CD4-positive, alpha-beta T cell treated with Interleukin-6 for 4 hours (primary cell): ENCODE measurements around the gene PFKFB4.
"Not testable (repeated sequence)": the region's sequence is repeated elsewhere in the genome, so short reads cannot be mapped to it uniquely, and the experiment has no call there.

ENCODE experiments used
- DNase-seq: peaks from one replicate; pipeline ENCODE4 v3.0.0-alpha.2; 2020; ENCODE audit warnings: mixed read lengths

Gene PFKFB4

DNA sequence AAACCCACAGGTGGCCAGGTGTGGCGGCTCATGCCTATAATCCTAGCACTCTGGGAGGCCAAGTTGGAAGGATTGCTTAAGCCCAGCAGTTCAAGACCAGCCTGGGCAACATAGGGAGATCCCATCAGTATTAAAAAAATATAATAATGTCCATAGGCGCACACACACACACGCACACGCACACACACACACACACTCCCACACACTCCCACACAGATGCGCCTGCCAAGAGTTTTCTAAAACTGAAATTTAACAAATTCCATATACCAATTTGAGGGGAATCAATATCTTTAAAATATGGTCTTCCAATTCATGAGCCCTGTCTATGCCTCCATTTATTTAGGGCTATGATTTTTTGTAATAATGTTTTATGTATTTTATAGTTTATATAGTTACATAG lies 69.7 kb downstream of the PFKFB4 start:
- DNase-seq = no peak

GRCh38 chr3:48482822-48483221 lies 73.8 kb downstream of the PFKFB4 start:
- DNase-seq = not testable (repeated sequence)

GRCh38 chr3:48480891-48481290 lies 75.7 kb downstream of the PFKFB4 start:
- DNase-seq = not testable (repeated sequence)

DNA sequence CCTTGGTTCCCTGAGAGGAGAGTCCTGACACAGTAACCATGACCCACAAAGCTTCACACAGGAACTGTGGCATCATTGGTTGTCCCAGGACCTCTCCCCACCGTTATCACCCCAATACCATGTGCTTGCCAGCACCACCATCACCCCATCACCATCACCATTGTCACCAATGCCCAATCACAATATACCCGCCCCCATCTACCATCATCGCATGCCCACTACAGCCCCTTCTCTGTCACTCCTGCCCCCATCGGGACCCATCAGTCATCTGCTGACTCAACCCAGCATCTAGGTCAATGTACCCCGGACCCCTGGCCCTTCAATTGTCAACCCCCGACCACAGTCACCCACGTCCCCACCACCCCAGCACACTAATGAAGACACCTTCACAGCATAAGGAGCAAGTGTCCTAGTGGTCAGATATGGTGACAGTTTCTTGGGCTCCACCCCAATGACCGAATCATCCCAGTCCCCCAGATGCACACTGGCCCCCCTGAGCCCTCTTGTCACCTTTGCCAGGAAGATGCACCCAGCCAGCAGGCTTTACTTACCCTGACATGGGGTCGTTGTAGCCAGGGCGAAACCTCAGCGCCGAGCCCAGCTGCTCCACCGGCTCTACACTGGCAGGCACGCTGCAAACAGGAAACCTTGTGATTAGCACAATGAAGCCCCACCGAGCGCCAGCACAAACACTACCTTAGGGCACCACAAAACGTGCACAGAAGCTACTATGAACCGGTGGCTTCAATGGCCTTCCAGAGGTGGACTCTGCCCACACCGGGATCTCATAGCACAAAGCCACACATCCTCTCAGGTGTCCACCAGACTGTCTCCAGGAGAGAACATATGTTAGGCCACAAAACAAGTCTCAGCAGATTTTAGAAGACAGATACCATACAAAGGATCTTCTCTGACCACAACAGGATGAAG lies 77.7 kb downstream of the PFKFB4 start:
- peak; percentile 76 for DNase-seq

DNA sequence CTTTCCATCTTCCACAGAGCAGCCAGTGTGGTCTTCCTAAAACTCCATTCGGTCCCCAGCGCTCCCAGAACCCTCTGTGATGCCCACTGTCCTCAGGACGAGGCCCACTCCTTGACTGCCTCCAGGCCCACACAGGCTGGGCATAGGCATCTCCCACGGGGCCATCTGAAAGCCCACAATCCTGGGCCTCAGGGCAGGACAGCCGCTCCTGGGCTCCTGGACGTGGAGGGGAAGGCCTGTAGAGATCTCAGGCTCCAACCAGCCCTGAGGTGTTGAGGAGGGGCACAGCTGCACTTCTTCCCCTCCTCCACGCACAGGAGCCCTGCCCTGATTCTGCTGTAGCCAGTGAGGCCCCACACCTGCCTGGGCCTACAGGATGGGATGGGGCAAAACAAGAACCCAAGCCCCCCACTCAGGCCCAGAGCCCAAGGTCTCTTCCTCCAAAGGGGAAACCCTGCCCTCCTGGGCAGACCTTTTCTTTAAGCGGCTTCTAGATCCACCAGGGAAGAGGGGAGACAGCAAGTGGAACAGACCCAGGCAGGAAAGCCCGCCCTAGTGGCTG lies 78.6 kb downstream of the PFKFB4 start:
- no peak for DNase-seq

DNA sequence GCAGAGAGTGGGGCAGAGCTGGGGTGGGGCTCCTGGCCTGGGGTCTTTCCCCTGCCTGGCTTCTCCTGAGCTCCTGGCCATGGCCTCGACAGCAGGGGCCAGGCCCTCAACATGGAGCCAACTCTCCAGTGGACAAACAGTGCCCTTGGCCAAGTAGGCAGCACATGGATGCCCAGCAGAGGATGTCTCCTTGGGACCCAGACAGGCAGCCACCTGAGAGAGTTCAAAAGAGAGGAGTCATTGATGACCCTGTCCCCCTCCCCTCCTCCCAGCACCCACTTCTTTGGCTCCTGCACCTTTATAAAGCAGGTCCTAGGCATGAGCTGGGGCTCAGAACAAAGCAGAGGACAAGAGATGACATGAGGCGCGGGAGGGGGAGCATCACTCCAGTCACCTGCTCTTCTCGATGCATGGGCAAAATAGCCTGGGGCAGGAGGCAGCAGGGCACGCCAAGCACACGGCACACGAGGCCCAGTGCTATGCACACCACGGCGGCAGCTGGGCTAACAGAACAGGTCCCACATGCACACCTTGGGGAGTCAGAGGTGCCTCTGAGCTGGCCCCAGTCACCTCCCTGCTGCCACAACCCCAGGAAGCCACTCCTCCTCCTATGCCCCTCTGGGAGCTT lies 80.1 kb downstream of the PFKFB4 start:
- DNase-seq = no peak

DNA sequence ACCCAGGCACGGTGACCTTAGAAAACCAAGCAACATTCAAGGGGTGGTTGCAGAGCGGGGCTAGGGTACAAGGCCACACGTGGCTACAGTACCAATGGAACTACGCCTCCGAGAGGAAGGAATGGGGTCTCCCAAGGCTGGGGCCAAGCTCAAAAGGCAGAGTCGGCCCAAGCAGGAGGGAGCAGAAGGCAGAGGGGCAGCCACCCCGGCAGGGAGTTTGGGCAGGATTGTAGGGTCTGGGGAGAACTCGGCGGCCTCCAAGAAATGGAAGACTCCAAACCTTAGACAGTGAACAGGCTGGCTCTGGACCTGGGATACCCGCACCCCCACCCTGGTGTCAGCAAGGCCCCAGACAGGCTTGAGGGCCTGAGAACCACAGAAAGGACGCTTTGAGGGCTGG lies 81.4 kb downstream of the PFKFB4 start:
- DNase-seq = no peak

GRCh38 chr3:48474619-48475018 lies 82.0 kb downstream of the PFKFB4 start:
- no peak for DNase-seq

- DNase-seq = not testable (repeated sequence)
Observed at GRCh38 chr3:48474031-48474430, 82.6 kb downstream of the PFKFB4 start.

GRCh38 chr3:48473617-48473952 lies 83.0 kb downstream of the PFKFB4 start:
- no peak for DNase-seq

GRCh38 chr3:48472923-48473616 lies 83.5 kb downstream of the PFKFB4 start:
- DNase-seq = peak; percentile 96

DNA sequence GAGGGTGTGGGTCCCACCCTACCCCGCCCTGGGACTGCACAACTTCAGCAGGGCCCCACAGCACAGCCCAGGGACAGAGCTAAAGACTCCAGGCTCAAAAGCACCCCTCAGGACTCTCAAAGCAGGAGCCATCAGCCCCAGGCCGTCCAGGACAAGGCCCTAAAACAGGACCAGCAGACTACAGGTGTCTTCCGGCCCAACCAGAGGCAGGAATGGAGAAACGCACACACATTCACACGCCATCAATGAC lies 84.0 kb downstream of the PFKFB4 start:
- DNase-seq = no peak

DNA sequence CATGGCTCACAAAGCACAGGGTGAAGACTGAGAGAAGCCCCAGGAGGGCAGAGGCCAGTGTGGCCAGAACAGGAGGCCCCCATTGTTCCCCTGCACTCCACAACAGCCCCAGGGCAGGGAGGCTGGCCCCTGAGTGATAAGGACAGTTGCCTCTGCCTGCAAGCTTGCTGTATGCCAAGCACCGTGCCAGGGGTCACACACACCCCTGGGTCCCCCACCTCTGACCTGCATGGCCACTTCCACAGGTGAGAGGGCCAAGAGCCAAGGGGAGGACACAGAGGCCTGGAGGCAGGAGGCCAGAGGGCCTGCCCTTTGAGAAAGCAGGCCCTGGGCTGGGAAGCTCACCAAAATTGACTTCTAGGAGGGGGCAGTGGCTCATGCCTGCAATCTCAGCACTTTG lies 86.3 kb downstream of the PFKFB4 start:
- no peak for DNase-seq

GRCh38 chr3:48469046-48469915 lies 87.3 kb downstream of the PFKFB4 start:
- DNase-seq = no peak

- DNase-seq = no peak
Observed at GRCh38 chr3:48468329-48468731, 88.3 kb downstream of the PFKFB4 start.
